ENCODE data around the gene CMTR2.
"Not testable (repeated sequence)": the region's sequence is repeated elsewhere in the genome, so short reads cannot be mapped to it uniquely, and the experiment has no call there.

CMTR2 gene

GRCh38 chr16:71288890-71289731 lies at the start of gene CMTR2:
CMTR2 (minus strand) TSS chr16:71289402; CDS start chr16:71285920, 3,482 bp downstream.
- peak; percentile 96 for DNase-seq

GRCh38 chr16:71338632-71339031 lies 49.4 kb upstream of the CMTR2 start:
- DNase-seq, result no peak

- no peak for DNase-seq
These were observed 49.0 kb upstream of the CMTR2 start for GRCh38 chr16:71338193-71338592.

GRCh38 chr16:71337631-71338030 lies 48.4 kb upstream of the CMTR2 start:
- DNase-seq, result no peak

- no peak for DNase-seq
These were observed 38.9 kb upstream of the CMTR2 start for GRCh38 chr16:71328151-71328550.

- no peak for DNase-seq
These were observed 38.5 kb upstream of the CMTR2 start for GRCh38 chr16:71327720-71328119.

- no peak for DNase-seq
These were observed 30.8 kb upstream of the CMTR2 start for GRCh38 chr16:71319999-71320398.

GRCh38 chr16:71315269-71315668 lies 26.1 kb upstream of the CMTR2 start:
- no peak for DNase-seq

- DNase-seq, result not testable (repeated sequence)
These were observed 24.4 kb upstream of the CMTR2 start for GRCh38 chr16:71313591-71313990.

- DNase-seq, result no peak
These were observed 22.5 kb upstream of the CMTR2 start for GRCh38 chr16:71311553-71312158.

- DNase-seq, result no peak
These were observed 14.7 kb upstream of the CMTR2 start for GRCh38 chr16:71303938-71304337.

- no peak for DNase-seq
These were observed 8.1 kb upstream of the CMTR2 start for GRCh38 chr16:71297341-71297634.

GRCh38 chr16:71296584-71297340 lies 7.6 kb upstream of the CMTR2 start:
- DNase-seq, result no peak

GRCh38 chr16:71295950-71296349 lies 6.7 kb upstream of the CMTR2 start:
- DNase-seq, result no peak

- no peak for DNase-seq
These were observed 4.7 kb upstream of the CMTR2 start for GRCh38 chr16:71293919-71294318.

- not testable (repeated sequence) for DNase-seq
These were observed 2.9 kb upstream of the CMTR2 start for GRCh38 chr16:71292095-71292494.

GRCh38 chr16:71289732-71290062 lies 495 bp upstream of the CMTR2 start:
- no peak for DNase-seq

GRCh38 chr16:71288570-71288889 lies 672 bp downstream of the CMTR2 start:
- DNase-seq, result no peak

- no peak for DNase-seq
These were observed 1.3 kb downstream of the CMTR2 start for GRCh38 chr16:71287911-71288310.

- no peak for DNase-seq
These were observed 1.7 kb downstream of the CMTR2 start for GRCh38 chr16:71287454-71287853.

- DNase-seq, result no peak
These were observed 5.6 kb downstream of the CMTR2 start for GRCh38 chr16:71283612-71284011.

- no peak for DNase-seq
These were observed 6.3 kb downstream of the CMTR2 start for GRCh38 chr16:71282943-71283342.

GRCh38 chr16:71276589-71277334 lies 12.4 kb downstream of the CMTR2 start:
- no peak for DNase-seq

GRCh38 chr16:71273384-71273783 lies 15.8 kb downstream of the CMTR2 start:
- DNase-seq, result no peak
